NK-92 (cell line): ENCODE results near the gene MMP1.
"Not testable (repeated sequence)": the region's sequence is repeated elsewhere in the genome, so short reads cannot be mapped to it uniquely, and the experiment has no call there.

Source experiments
- DNase-seq: peaks from one replicate; lab custom pipeline; 2025; ENCODE audit not compliant: unreplicated experiment; lab: John Stamatoyannopoulos, UW

MMP1 gene

DNA sequence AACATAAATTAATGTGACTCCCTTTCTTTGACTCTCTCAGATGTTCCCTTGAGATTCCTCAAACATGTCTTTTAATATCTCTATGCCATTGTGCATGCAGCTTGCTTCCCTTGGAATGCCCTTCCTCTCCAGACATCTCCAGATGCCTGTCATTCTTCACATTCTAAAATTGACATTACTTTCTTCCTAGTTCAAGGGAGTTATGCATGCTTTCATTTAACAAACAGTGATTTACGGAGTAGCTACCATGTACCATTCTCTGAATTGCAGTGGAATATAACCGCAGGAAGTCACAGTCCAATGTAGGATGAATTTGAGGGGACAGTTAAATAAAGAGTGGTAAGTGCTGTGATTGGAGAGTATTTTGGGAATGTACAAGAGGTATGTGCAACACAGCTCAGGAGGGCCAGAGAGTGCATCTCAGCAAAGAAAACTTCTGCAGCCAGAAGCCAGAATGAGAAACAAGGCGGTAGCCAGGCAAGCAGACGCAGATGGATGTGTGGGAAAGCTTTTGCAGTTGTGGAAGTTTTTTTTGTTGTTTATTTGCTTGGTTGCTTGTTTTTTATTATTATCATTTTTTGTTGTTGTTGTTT, 36.2 kb downstream of the MMP1 start:
- no peak for DNase-seq

DNA sequence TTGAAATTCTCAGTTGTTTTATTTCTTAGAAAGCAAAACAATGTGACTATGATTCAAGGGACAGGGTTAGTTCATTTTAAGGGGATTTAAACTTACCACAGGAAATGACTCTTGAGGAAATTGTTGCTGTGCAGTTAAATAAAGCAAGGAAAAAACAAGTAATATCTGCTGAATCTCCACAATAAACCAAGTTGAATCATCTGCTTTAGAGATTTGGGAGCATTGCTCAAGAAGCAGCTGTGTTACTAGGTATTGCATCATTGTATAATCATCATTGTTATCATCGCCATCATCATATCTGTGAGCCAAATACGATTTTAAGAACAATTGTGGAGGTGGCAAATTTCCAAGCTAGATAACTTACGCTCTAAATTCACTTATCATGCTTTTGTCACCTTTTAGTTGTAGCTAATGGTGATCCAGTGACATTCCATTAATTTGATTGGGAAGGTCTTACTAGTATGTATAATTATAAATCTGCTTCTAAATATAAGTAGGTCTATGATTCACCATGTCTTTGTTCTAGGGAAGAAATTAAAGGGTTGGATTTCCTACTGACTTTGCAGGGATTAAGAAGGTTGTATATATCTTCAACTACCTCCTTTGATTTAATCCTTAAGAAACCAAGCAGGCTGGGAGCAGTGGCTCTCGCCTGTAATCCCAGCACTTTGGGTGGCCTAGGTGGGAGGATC, 37.5 kb downstream of the MMP1 start:
- no peak for DNase-seq

DNA sequence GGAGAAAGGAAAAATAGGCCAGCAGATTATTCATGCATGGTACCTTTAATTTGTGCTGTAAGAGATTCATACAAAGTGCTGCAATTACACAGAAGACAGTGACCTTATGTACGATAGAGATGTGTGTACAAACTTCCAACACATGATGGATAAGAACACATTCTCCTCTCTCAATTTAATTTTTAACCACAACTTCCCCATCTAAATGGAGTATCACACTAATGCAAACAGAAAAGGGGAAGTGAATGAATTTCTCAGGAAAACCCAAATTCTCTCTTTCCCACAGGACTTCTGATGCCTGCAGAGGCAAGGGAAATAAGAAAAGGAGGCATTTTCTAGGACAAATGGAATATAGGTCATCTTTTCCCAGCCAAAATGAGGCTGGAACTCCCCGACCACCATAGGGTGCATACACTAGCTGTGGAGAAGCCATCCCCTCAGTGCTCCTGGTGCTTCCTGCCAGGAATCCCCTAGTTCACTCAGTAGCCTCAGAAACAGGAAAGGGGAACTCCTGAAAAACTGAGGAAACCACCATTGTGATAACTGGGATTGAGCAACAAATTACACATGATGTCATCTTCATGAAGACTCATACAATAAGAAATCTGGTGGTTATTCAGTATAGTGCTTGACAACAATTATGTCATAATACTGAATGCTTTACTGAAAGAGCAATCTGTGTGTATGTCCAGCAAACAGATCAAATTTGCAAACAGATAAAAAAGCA, 40.0 kb downstream of the MMP1 start:
- no peak for DNase-seq

DNA sequence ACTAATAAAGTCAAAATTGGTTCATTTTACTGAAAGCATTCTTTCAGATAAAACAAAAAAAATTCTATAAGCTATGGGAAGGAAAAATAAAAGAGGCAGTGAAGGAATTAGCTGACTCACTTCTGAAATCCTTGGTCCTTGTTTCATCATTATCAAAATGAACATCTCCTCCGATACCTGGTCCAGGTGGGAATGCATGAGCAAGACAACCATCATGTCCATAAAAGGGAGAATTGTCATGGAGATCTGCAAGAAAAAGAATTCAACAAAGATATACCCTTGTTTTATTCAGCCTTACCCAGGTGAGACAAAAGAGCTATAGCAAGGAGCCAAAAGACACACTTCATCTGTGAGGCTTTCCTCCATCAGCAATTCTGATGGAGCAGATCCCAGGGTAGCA, 44.7 kb downstream of the MMP1 start:
- no peak for DNase-seq

DNA sequence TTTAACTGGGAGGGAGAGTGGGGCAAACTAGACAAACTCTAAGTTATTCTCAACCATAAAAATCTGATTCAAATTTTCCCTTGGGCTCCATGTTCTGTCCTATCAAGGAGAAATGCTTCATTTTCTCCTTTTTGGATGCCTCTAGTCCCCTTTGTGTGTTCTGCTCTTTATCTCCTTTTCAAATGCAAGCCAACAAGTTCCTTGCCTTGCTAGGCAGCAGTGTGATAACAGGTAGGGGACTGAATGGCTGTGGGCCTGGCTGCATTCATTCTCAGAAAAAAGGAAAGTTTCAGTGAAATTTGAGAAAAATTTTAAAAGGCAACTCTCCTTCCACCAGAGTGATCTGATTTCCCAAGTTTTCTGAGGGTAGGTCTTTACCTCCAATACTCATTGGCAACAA, 46.3 kb downstream of the MMP1 start:
- no peak for DNase-seq

DNA sequence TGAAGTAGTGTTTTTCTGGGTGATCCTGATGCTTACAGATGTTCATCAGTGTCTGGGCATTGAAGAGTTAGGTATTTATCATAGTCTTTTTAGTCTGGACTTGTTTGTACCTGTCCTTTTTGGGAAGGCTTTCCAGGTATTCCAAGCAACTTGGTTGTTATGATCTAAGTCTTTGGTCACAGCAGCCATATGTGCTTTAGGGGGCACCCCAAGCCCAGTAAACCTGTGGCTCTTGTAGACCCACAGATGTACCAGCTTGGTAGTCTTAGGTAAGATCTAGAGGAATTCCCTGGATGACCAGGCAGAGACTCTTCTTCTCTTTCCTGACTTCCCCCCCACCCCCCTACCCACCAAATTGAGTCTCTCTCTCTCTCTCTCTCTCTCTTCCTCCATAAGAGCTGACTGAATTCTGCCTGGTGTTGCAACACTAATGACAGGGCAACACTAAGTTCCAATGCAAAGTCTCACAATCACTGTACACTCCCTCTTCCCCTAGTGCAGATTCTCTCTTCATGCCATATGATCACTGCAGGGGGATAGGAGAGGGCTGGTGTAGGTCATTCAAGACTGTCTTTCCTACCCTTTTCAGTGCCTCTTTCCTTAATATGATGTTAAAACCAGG, 48.7 kb downstream of the MMP1 start:
- no peak for DNase-seq

DNA sequence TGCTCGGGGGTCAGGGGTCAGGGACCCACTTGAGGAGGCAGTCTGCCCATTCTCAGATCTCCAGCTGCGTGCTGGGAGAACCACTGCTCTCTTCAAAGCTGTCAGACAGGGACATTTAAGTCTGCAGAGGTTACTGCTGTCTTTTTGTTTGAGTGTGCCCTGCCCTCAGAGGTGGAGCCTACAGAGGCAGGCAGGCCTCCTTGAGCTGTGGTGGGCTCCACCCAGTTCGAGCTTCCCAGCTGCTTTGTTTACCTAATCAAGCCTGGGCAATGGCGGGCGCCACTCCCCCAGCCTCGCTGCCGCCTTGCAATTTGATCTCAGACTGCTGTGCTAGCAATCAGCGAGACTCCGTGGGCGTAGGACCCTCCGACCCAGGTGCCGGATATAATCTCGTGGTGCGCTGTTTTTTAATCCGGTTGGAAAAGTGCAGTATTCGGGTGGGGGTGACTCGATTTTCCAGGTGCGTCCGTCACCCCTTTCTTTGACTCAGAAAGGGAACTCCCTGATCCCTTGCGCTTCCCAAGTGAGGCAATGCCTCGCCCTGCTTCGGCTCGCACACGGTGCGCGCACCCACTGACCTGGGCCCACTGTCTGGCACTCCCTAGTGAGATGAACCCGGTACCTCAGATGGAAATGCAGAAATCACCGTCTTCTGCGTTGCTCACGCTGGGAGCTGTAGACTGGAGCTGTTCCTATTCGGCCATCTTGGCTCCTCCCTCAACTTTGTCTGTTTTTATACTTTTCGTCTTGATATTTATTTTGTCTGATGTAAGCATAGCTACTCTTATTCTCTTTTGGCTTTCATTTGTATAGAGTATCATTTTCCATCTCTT, 51.0 kb downstream of the MMP1 start:
- not testable (repeated sequence) for DNase-seq
